Activated CD4-positive, alpha-beta T cell treated with anti-CD3 and anti-CD28 coated beads, Interleukin-2, amount 10 ng/mL, durations not matched to agents 24 days and 14 days (primary cell): ENCODE results near the gene TSPAN12. TPM values are rescaled to one million over a fixed set of nuclear protein-coding genes. Genes with fewer than 3 reads are reported as not detected.
A peak's percentile ranks its signal among the peaks of the same experiment; 100 is the strongest.
"Not testable (repeated sequence)": the region's sequence is repeated elsewhere in the genome, so short reads cannot be mapped to it uniquely, and the experiment has no call there.

Source experiments
- DNase-seq: peaks from one replicate; pipeline ENCODE4 v3.0.0; 2022
- H3K27ac Mint-ChIP-seq: one replicate; pipeline ENCODE4 v1.8.0; 2022; ENCODE audit warnings: mild to moderate bottlenecking, mixed read lengths
- H3K27me3 Mint-ChIP-seq: one replicate; pipeline ENCODE4 v1.8.0; 2022; ENCODE audit warnings: mixed read lengths
- H3K36me3 Mint-ChIP-seq: one replicate; pipeline ENCODE4 v1.8.0; 2022; ENCODE audit warnings: low read depth, mild to moderate bottlenecking, mixed read lengths
- H3K4me1 Mint-ChIP-seq: one replicate; pipeline ENCODE4 v1.8.0; 2021; ENCODE audit warnings: mixed read lengths
- H3K4me3 Mint-ChIP-seq: one replicate; pipeline ENCODE4 v1.8.0; 2022; ENCODE audit warnings: mild to moderate bottlenecking, moderate library complexity, mixed read lengths
- H3K9me3 Mint-ChIP-seq: one replicate; pipeline ENCODE4 v1.8.0; 2021; ENCODE audit warnings: mixed read lengths
- intact Hi-C: fragments of 100-400 bp; cut with micrococcal nuclease; formaldehyde crosslinking; loops from one replicate; pipeline ENCODE4 v1.15.1; 2023
- total RNA-seq: library from RNA; stranded (reverse); gene quantifications from 2 replicates; pipeline ENCODE4 v1.2.3, GENCODE V29; 2022

The TSPAN12 gene
- total RNA-seq, 1 donor from 2014 or later: not detected

DNA sequence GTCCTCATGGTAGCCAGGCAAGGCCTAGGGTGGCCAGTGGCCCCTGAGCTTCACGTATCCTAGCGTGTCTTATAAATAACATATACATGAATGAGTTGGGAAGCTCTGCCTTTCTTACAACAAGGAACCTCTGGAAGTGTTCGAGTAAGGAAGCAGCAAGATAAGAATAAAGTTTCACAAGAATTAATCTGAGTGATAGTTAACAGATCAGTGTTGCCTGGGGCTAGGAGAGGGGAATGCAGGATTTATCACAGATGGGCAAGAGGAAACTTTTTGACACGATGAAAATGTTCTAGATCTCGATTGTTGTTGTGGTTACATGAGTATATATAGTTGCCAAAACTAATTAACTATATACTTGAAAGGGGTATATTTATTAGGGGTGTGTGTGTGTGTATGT, 74.2 kb downstream of the TSPAN12 start:
- DNase-seq: peak; percentile 27
- no peaks in the 10 kb centered on the region for H3K4me1 Mint-ChIP-seq
- no peak overlapping the region for H3K4me3 Mint-ChIP-seq
- H3K27me3 Mint-ChIP-seq: peaks cover 8% of the 10 kb centered on the region
- H3K27ac Mint-ChIP-seq: no peak overlapping the region
- intact Hi-C loops: no loop called here
- no peaks in the 10 kb centered on the region for H3K36me3 Mint-ChIP-seq
- no peaks in the 10 kb centered on the region for H3K9me3 Mint-ChIP-seq

- H3K27me3 Mint-ChIP-seq: peaks cover 8% of the 10 kb centered on the region
- no peaks in the 10 kb centered on the region for H3K36me3 Mint-ChIP-seq
- H3K27ac Mint-ChIP-seq: no peak overlapping the region
- H3K9me3 Mint-ChIP-seq: no peaks in the 10 kb centered on the region
- intact Hi-C loops: no loop called here
- no peak overlapping the region for H3K4me3 Mint-ChIP-seq
- peak; percentile 39 for DNase-seq
- no peaks in the 10 kb centered on the region for H3K4me1 Mint-ChIP-seq
These were observed 74.7 kb downstream of the TSPAN12 start for GRCh38 chr7:120783273-120783672.

GRCh38 chr7:120781924-120782323, 76.0 kb downstream of the TSPAN12 start:
- peak; percentile 44 for DNase-seq
- H3K36me3 Mint-ChIP-seq, H3K27me3 Mint-ChIP-seq, intact Hi-C loops, H3K27ac Mint-ChIP-seq, H3K9me3 Mint-ChIP-seq, H3K4me1 Mint-ChIP-seq, H3K4me3 Mint-ChIP-seq: not testable (repeated sequence)

- H3K4me1 Mint-ChIP-seq: no peaks in the 10 kb centered on the region
- intact Hi-C loops: no loop called here
- DNase-seq: no peak
- no peak overlapping the region for H3K4me3 Mint-ChIP-seq
- H3K36me3 Mint-ChIP-seq: no peaks in the 10 kb centered on the region
- H3K9me3 Mint-ChIP-seq: no peaks in the 10 kb centered on the region
- H3K27ac Mint-ChIP-seq: no peak overlapping the region
- peaks cover 7% of the 10 kb centered on the region for H3K27me3 Mint-ChIP-seq
These were observed 77.0 kb downstream of the TSPAN12 start for GRCh38 chr7:120780938-120781337.

- H3K27me3 Mint-ChIP-seq, H3K4me1 Mint-ChIP-seq, H3K36me3 Mint-ChIP-seq, H3K9me3 Mint-ChIP-seq, H3K4me3 Mint-ChIP-seq, intact Hi-C loops, H3K27ac Mint-ChIP-seq: not testable (repeated sequence)
- peak; percentile 20 for DNase-seq
These were observed 77.5 kb downstream of the TSPAN12 start for GRCh38 chr7:120780451-120780850.

- H3K4me3 Mint-ChIP-seq, DNase-seq, H3K36me3 Mint-ChIP-seq, intact Hi-C loops, H3K4me1 Mint-ChIP-seq, H3K9me3 Mint-ChIP-seq, H3K27ac Mint-ChIP-seq, H3K27me3 Mint-ChIP-seq: not testable (repeated sequence)
These were observed 78.9 kb downstream of the TSPAN12 start for GRCh38 chr7:120779078-120779477.

GRCh38 chr7:120775755-120776154, 82.2 kb downstream of the TSPAN12 start:
- no peaks in the 10 kb centered on the region for H3K27me3 Mint-ChIP-seq
- H3K36me3 Mint-ChIP-seq: no peaks in the 10 kb centered on the region
- H3K4me1 Mint-ChIP-seq: no peaks in the 10 kb centered on the region
- DNase-seq: no peak
- intact Hi-C loops: no loop called here
- H3K9me3 Mint-ChIP-seq: no peaks in the 10 kb centered on the region
- no peak overlapping the region for H3K27ac Mint-ChIP-seq
- no peak overlapping the region for H3K4me3 Mint-ChIP-seq

DNA sequence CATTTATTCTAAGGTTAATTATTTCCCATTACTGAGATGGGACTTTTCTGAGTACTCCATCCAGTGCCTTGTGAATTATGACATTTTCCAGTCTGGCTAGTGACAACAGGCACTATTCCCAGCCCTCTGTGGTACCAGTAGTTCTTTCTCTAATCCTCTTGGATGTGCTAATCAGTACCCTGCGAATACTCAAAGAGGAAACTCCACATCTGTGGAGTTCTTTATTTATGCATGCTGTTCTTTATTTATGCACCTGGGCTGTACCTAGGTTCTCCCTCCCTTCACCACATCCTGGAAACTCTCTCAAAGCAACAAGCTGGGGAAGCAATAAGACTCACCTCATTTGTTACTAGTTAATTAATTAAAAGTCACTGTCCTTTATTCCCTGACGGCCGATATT, 83.5 kb downstream of the TSPAN12 start:
- Mint-ChIP-seq H3K27ac (no peak overlapping the region), H3K27me3 (no peaks in the 10 kb centered on the region), H3K36me3 (no peaks in the 10 kb centered on the region), H3K9me3 (no peaks in the 10 kb centered on the region), H3K4me1 (no peaks in the 10 kb centered on the region), H3K4me3 (no peak overlapping the region)
- DNase-seq: no peak
- intact Hi-C loops: no loop called here

- Mint-ChIP-seq H3K36me3 (no peaks in the 10 kb centered on the region), H3K4me3 (no peak overlapping the region), H3K27me3 (no peaks in the 10 kb centered on the region), H3K9me3 (no peaks in the 10 kb centered on the region), H3K27ac (no peak overlapping the region), H3K4me1 (no peaks in the 10 kb centered on the region)
- DNase-seq: no peak
- intact Hi-C loops: no loop called here
These were observed 87.7 kb downstream of the TSPAN12 start for GRCh38 chr7:120770206-120770605.

GRCh38 chr7:120760851-120761250, 97.1 kb downstream of the TSPAN12 start:
- no peak for DNase-seq
- no peak overlapping the region for H3K27ac Mint-ChIP-seq
- H3K9me3 Mint-ChIP-seq: no peaks in the 10 kb centered on the region
- H3K36me3 Mint-ChIP-seq: no peaks in the 10 kb centered on the region
- no peaks in the 10 kb centered on the region for H3K27me3 Mint-ChIP-seq
- intact Hi-C loops: no loop called here
- no peaks in the 10 kb centered on the region for H3K4me1 Mint-ChIP-seq
- H3K4me3 Mint-ChIP-seq: no peak overlapping the region

- Mint-ChIP-seq H3K27ac (no peak overlapping the region), H3K27me3 (no peaks in the 10 kb centered on the region), H3K4me1 (no peaks in the 10 kb centered on the region), H3K4me3 (no peak overlapping the region), H3K9me3 (no peaks in the 10 kb centered on the region), H3K36me3 (no peaks in the 10 kb centered on the region)
- DNase-seq: no peak
- intact Hi-C loops: no loop called here
These were observed 97.9 kb downstream of the TSPAN12 start for GRCh38 chr7:120760050-120760449.

- intact Hi-C loops: no loop called here
- no peaks in the 10 kb centered on the region for H3K4me1 Mint-ChIP-seq
- no peaks in the 10 kb centered on the region for H3K36me3 Mint-ChIP-seq
- no peaks in the 10 kb centered on the region for H3K27me3 Mint-ChIP-seq
- H3K27ac Mint-ChIP-seq: no peak overlapping the region
- H3K9me3 Mint-ChIP-seq: no peaks in the 10 kb centered on the region
- H3K4me3 Mint-ChIP-seq: no peak overlapping the region
- no peak for DNase-seq
These were observed 114.8 kb downstream of the TSPAN12 start for GRCh38 chr7:120743128-120743527.

DNA sequence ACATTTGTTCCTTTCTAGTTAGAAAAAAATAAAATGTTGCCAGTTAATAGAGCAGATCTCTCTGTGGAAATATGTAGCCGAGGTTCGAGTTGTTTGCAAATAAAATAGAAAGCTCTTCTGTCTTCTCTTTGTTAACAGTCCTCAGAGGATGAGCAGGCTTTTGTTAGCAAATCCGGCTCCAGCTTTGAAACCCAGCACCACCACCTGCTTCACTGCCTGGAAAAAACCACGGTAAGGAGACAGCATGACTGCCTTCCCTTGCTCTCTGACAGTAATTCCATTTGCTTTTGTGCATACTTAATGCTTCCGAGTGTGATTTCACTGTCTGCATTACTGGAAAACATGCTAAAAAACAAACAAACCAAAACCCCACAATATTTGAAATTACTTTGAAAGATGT, 115.6 kb downstream of the TSPAN12 start:
- H3K9me3 Mint-ChIP-seq: no peaks in the 10 kb centered on the region
- H3K36me3 Mint-ChIP-seq: no peaks in the 10 kb centered on the region
- no peak overlapping the region for H3K4me3 Mint-ChIP-seq
- H3K27me3 Mint-ChIP-seq: no peaks in the 10 kb centered on the region
- no peak overlapping the region for H3K27ac Mint-ChIP-seq
- DNase-seq: no peak
- H3K4me1 Mint-ChIP-seq: no peaks in the 10 kb centered on the region
- intact Hi-C loops: no loop called here

GRCh38 chr7:120741371-120742042, 116.4 kb downstream of the TSPAN12 start:
- Mint-ChIP-seq H3K4me3 (no peak overlapping the region), H3K4me1 (no peaks in the 10 kb centered on the region), H3K27ac (no peak overlapping the region), H3K36me3 (no peaks in the 10 kb centered on the region), H3K9me3 (no peaks in the 10 kb centered on the region), H3K27me3 (no peaks in the 10 kb centered on the region)
- intact Hi-C loops: no loop called here
- DNase-seq: no peak

- Mint-ChIP-seq H3K4me1 (no peaks in the 10 kb centered on the region), H3K9me3 (no peaks in the 10 kb centered on the region), H3K27ac (no peak overlapping the region), H3K27me3 (no peaks in the 10 kb centered on the region), H3K36me3 (no peaks in the 10 kb centered on the region), H3K4me3 (no peak overlapping the region)
- DNase-seq: no peak
- intact Hi-C loops: no loop called here
These were observed 117.6 kb downstream of the TSPAN12 start for GRCh38 chr7:120740348-120740747.
